ENCODE results near the gene DOCK7.
"Not testable (repeated sequence)": the region's sequence is repeated elsewhere in the genome, so short reads cannot be mapped to it uniquely, and the experiment has no call there.

DOCK7 gene, protein sequence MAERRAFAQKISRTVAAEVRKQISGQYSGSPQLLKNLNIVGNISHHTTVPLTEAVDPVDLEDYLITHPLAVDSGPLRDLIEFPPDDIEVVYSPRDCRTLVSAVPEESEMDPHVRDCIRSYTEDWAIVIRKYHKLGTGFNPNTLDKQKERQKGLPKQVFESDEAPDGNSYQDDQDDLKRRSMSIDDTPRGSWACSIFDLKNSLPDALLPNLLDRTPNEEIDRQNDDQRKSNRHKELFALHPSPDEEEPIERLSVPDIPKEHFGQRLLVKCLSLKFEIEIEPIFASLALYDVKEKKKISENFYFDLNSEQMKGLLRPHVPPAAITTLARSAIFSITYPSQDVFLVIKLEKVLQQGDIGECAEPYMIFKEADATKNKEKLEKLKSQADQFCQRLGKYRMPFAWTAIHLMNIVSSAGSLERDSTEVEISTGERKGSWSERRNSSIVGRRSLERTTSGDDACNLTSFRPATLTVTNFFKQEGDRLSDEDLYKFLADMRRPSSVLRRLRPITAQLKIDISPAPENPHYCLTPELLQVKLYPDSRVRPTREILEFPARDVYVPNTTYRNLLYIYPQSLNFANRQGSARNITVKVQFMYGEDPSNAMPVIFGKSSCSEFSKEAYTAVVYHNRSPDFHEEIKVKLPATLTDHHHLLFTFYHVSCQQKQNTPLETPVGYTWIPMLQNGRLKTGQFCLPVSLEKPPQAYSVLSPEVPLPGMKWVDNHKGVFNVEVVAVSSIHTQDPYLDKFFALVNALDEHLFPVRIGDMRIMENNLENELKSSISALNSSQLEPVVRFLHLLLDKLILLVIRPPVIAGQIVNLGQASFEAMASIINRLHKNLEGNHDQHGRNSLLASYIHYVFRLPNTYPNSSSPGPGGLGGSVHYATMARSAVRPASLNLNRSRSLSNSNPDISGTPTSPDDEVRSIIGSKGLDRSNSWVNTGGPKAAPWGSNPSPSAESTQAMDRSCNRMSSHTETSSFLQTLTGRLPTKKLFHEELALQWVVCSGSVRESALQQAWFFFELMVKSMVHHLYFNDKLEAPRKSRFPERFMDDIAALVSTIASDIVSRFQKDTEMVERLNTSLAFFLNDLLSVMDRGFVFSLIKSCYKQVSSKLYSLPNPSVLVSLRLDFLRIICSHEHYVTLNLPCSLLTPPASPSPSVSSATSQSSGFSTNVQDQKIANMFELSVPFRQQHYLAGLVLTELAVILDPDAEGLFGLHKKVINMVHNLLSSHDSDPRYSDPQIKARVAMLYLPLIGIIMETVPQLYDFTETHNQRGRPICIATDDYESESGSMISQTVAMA (N-terminal part only)

GRCh38 chr1:62687903-62688686 is at the start of gene DOCK7:
Gene DOCK7 (minus strand): TSS chr1:62688386. CDS start chr1:62688264, 122 bp downstream.
- peak; percentile 69 for DNase-seq (ENCODE audit: low spot score)

GRCh38 chr1:62735491-62736171 is 47.4 kb upstream of the DOCK7 start:
- no peak for DNase-seq (ENCODE audit: low spot score)

DNA sequence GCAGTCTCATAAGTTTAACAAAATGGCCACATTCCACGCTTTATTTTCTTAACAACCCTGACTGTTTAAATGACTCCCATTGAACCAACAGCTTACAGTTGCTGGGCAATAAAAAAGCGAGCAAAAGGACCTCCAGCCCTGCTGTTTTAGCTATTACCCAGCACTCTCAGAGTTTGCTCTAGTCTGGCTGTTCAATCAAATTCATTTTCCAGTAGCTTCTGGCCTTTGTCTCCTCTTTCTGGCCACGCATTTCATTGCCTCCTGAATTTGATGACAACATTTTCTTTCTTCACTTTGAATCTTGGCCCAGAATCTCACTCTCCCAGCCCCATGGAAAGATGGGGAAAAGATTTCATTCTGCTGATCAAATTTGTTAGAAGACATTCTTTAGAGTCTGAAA is 44.1 kb upstream of the DOCK7 start:
- no peak for DNase-seq (ENCODE audit: low spot score)

GRCh38 chr1:62728963-62729362 is 40.8 kb upstream of the DOCK7 start:
- peak; percentile 74 for DNase-seq (ENCODE audit: low spot score)

DNA sequence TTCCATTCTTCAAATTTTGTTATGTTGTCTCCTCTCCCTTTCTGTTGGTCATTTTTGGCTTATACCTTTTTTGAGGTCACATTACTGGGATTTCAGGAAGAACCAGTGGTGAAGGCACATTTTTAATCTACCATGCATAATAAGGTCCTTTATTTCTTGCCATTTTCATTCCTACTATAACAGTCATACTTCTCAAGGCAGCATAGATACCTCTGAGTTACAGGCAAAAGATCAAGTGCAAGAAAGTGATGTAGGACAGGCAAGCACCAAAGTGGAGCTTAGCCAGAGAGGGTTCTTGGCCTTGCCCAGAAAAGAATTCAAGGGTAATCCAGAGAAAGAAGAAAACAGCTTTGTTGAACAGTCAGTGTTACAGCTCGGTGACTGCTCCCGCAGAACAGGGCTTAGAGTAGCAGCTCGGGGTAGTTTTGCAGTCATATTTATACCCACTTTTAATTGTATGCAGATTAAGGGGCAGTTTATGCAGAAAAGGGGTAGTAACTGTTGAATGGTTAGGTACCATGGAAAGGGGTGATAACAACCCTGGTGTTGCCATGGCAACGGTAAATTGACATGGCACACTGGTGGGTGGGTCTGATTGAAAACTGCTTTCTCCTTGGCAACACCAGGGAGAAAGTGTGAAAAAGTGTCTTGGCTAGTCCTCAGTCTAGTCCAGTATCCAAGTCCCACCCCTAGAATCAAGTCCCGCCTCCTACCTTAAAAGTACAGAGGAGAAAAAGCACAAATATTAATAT is 39.6 kb upstream of the DOCK7 start:
- no peak for DNase-seq (ENCODE audit: low spot score)

GRCh38 chr1:62726011-62726442 is 37.8 kb upstream of the DOCK7 start:
- DNase-seq (ENCODE audit: low spot score) = no peak

DNA sequence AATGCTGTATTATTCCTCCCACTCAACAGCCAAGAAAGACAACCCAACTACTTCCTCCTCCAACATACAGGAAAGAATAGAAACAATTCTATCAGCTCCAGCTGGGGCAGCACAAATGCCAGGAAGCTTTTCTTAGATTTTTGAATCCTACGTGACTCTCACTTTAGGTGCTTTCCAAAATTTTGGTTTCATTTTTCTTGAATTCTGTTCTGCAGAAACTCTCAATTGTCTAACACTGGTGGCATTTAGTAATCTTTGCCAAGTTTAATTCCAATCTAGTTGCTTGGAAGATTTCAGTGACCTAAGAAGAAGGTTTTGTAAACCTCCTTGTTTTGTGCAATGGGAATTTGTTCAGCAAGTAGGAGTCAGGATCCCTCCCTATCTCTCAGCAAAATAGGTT is 37.1 kb upstream of the DOCK7 start:
- DNase-seq (ENCODE audit: low spot score) = no peak

GRCh38 chr1:62724430-62724829 is 36.2 kb upstream of the DOCK7 start:
- no peak for DNase-seq (ENCODE audit: low spot score)

GRCh38 chr1:62723883-62724282 is 35.7 kb upstream of the DOCK7 start:
- no peak for DNase-seq (ENCODE audit: low spot score)

GRCh38 chr1:62722796-62723195 is 34.6 kb upstream of the DOCK7 start:
- DNase-seq (ENCODE audit: low spot score) = no peak

GRCh38 chr1:62720946-62721554 is 32.9 kb upstream of the DOCK7 start:
- DNase-seq (ENCODE audit: low spot score) = peak; percentile 33

DNA sequence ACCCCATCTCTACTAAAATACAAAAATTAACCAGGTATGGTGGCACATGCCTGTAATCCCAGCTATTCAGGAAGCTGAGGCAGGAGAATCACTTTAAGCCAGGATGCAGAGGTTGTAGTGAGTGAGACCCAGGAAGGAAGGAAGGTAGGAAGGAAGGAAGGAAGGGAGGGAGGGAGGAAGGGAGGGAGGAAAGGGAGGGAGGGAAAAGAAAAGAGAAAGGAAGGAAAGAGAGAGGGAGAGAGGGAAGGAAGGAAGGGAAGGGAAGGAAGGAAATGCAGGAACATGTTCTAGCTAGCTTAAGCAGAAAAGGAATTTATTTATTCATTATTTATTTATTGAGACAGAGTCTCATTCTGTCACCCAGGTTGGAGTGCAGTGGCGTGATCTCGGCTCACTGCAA is 30.2 kb upstream of the DOCK7 start:
- DNase-seq (ENCODE audit: low spot score) = not testable (repeated sequence)

DNA sequence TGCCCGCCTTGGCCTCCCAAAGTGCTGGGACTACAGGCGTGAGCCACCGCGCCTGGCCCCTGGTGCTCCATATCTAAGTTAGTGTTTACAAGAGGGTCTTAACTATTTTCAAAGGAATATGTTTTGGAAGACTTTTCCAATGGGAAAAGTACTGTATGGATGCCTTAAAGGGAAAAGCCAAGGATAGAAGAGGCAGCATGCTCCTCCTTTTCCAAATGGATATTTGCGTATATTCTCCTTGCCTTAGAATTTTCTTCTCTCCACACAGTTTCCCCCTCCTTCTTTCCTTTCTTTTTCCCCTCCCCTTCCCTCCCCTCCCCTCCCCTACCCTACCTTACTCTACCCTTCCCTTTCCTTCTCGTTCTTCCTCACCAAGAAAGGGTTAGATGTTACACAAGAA is 29.3 kb upstream of the DOCK7 start:
- no peak for DNase-seq (ENCODE audit: low spot score)

- no peak for DNase-seq (ENCODE audit: low spot score)
Observed at GRCh38 chr1:62716397-62716796, 28.2 kb upstream of the DOCK7 start.

GRCh38 chr1:62712336-62713243 is 24.4 kb upstream of the DOCK7 start:
- no peak for DNase-seq (ENCODE audit: low spot score)

DNA sequence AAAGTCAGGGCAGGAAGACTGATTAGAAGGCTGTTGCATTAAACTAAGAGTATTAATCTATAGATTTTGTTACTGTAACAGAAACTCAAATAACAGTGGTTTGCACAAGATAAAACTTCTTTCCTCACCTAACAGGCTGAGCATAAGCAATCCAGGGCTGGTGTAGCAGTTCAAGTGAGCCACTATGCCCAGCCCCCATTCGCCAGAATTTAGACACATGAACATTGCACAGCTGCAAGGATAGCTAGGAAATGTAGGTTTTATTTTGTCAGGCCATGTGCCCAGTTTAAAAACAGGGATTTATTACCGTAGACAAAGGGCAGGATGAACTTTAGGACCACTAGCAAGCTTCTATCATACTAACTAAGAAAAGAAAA is 19.5 kb upstream of the DOCK7 start:
- no peak for DNase-seq (ENCODE audit: low spot score)

DNA sequence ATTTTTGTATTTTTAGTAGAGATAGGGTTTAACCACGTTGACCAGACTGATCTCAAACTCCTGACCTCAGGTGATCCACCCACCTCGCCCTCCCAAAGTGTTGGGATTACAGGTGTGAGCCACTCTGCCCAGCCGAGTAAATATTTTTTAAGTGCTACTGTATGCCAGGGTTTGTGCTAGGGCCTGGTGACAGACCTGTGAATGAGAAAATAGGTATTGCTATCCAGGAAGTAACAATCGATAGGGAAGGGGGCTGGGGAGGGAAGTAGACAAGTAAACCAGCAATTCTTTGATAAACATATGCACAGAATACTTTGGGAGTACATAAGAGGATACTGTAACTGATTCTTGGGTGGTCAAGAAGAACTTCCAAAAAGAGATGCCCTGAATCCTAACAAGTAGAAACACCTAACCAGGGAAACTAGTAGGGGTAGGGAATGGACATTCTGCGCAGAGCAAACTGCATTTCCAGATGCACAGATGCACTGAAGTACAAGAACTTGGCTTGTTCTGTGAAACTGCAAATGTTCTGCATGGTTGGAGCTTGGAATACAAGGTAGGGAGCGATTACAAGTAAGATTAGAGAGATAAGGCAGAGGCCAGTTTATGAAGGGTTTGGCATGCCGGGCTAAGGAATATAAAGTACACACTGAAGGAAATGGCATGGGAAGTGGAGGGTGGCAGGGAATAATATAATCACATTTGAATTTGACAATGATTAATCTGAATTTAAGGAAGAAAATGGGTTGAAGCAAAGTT is 19.0 kb upstream of the DOCK7 start:
- DNase-seq (ENCODE audit: low spot score) = no peak

- DNase-seq (ENCODE audit: low spot score) = not testable (repeated sequence)
Observed at GRCh38 chr1:62698161-62698560, 10.0 kb upstream of the DOCK7 start.

Measured in SW480 (cell line).